Neural crest cell (in vitro differentiated cells): ENCODE measurements around the gene CRB2. TPM values are rescaled to one million over a fixed set of nuclear protein-coding genes. Genes with fewer than 3 reads are reported as not detected.

ENCODE experiments used
- DNase-seq: peaks from one replicate; pipeline ENCODE4 v3.0.0; 2021; ENCODE audit warnings: low read depth, mixed read lengths, low spot score
- H3K27ac Mint-ChIP-seq: one replicate; pipeline ENCODE4 v1.8.0; 2021; ENCODE audit warnings: mild to moderate bottlenecking, mixed read lengths; ENCODE audit not compliant: unreplicated experiment
- H3K27me3 Mint-ChIP-seq: 2 replicates; pipeline ENCODE4 v1.8.0; 2021; ENCODE audit warnings: low read depth, mild to moderate bottlenecking, mixed read lengths
- H3K36me3 Mint-ChIP-seq: 2 replicates; pipeline ENCODE4 v1.8.0; 2021; ENCODE audit warnings: low read depth, mild to moderate bottlenecking, mixed read lengths
- H3K4me1 Mint-ChIP-seq: 2 replicates; pipeline ENCODE4 v1.8.0; 2021; ENCODE audit warnings: mixed read lengths
- H3K4me3 Mint-ChIP-seq: one replicate; pipeline ENCODE4 v1.8.0; 2021; ENCODE audit warnings: mild to moderate bottlenecking, mixed read lengths
- H3K9me3 Mint-ChIP-seq: 2 replicates; pipeline ENCODE4 v1.8.0; 2021; ENCODE audit warnings: mixed read lengths
- total RNA-seq: library from RNA; stranded (reverse); gene quantifications from 2 replicates; pipeline ENCODE4 v1.2.1, GENCODE V29; 2021
- TF ChIP-seq, protein P1 (sequence below): fragments of 200-600 bp; sonication (generic); conservative IDR thresholded peaks from 2 replicates; pipeline ENCODE4 v1.5.0; 2021; ENCODE audit warnings: antibody characterized with exemption, mild to moderate bottlenecking

CRB2 gene
- total RNA-seq, 1 donor from 2014 or later, result 80.5 TPM

DNA sequence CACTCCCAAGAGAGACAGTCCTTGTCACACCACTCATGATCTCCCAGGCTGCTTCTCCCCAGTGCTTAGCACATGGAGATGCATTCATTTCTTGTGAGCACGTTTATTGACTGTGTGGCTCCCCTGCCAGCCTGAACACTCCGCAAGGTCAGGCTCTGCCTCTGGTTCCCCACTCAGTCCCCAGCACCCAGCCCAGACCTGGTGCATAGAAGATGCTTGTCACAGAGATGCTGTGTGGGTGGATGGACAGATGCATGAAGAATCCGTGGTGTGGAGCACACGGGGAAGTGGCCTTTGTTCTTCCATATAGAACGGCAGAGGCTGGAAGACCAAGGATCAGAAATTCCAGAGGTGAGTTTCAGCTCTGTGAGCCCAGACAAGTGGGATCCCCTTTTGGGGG, 13.8 kb upstream of the CRB2 start:
- DNase-seq, result no peak
- no peak overlapping the region for H3K27ac Mint-ChIP-seq
- peaks cover 18% of the 10 kb centered on the region for H3K4me1 Mint-ChIP-seq
- TF ChIP-seq, protein P1, sequence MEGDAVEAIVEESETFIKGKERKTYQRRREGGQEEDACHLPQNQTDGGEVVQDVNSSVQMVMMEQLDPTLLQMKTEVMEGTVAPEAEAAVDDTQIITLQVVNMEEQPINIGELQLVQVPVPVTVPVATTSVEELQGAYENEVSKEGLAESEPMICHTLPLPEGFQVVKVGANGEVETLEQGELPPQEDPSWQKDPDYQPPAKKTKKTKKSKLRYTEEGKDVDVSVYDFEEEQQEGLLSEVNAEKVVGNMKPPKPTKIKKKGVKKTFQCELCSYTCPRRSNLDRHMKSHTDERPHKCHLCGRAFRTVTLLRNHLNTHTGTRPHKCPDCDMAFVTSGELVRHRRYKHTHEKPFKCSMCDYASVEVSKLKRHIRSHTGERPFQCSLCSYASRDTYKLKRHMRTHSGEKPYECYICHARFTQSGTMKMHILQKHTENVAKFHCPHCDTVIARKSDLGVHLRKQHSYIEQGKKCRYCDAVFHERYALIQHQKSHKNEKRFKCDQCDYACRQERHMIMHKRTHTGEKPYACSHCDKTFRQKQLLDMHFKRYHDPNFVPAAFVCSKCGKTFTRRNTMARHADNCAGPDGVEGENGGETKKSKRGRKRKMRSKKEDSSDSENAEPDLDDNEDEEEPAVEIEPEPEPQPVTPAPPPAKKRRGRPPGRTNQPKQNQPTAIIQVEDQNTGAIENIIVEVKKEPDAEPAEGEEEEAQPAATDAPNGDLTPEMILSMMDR, result no peak
- no peaks in the 10 kb centered on the region for H3K9me3 Mint-ChIP-seq
- no peaks in the 10 kb centered on the region for H3K36me3 Mint-ChIP-seq
- no peak overlapping the region for H3K4me3 Mint-ChIP-seq
- no peaks in the 10 kb centered on the region for H3K27me3 Mint-ChIP-seq

DNA sequence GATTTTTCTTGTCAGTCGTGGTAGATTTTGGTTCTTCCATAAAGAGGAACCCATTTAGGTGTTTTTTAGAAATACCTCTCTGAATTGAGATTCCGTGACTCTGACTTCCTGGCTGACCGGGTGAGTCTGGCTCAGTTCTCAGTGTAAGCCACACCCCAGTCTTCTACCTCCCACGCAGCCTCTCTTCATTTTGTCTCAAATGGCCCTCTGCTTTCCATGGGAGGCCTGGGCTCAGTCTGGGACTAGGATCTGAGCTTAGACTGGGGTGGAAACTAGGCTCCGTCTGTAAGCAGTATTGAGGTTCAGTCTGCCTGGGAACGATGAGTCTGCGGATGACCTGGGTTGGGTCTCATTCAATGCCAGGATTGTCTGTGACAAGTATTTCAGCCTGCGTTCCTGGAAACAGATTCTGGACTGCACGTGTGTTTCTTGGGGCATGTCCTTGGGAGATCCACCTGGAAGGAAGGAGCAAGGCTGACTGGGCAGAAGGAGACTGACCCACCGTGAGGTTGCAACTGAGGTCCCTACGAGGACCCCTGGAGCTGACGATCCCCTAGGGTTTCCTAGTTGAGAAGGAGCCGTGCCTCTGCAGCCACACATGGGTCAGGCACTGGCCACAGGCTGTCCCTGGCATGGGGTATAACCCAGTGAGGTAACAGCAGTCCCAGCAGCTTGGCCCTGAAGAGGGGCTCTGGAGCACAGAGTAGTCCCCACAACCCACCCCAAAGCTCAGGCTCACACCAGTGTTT, 12.4 kb upstream of the CRB2 start:
- H3K4me3 Mint-ChIP-seq, result no peak overlapping the region
- H3K27ac Mint-ChIP-seq, result no peak overlapping the region
- no peaks in the 10 kb centered on the region for H3K27me3 Mint-ChIP-seq
- peaks cover 18% of the 10 kb centered on the region for H3K4me1 Mint-ChIP-seq
- no peak for DNase-seq
- no peaks in the 10 kb centered on the region for H3K36me3 Mint-ChIP-seq
- TF ChIP-seq, protein P1, result no peak
- no peaks in the 10 kb centered on the region for H3K9me3 Mint-ChIP-seq

DNA sequence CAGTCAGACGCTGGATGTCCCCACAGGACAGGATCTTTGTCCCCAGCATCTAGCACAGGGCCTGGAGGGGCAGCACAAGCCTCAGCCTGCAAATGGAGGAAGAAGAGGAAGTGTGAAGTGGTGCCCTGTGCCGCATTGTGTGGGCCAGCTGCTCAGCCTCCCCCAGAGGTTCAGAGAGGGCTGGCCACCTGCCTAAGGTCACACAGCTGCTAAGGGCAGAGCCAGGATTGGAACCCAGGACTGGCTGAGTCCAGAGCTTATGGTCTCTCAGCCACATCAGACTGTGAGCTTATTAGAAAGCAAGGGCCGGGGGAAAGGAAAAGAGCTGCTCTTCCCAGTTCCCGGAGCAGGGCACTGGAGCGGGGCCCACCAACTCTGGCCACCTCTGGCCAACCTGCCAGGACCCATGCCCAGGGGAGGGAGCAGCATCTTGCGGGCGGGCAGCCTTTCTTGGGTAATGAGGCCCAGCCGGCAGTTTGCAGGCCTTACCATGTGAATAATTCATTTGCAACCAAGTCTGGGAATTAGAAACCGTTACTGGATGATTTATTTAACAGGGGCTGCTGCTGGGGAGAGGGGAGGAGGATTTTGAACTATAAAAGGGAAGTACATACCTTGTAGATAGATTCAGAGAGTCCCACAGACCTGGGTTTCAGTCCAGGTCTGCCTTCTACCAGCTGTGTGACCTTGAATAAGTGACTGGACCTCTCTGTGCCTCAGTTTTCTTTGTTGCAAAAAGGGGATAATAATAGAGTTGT, 11.6 kb upstream of the CRB2 start:
- TF ChIP-seq, protein P1, result no peak
- Mint-ChIP-seq H3K9me3 (no peaks in the 10 kb centered on the region), H3K36me3 (no peaks in the 10 kb centered on the region), H3K27ac (no peak overlapping the region), H3K4me3 (no peak overlapping the region), H3K4me1 (peaks cover 18% of the 10 kb centered on the region), H3K27me3 (no peaks in the 10 kb centered on the region)
- DNase-seq, result no peak

DNA sequence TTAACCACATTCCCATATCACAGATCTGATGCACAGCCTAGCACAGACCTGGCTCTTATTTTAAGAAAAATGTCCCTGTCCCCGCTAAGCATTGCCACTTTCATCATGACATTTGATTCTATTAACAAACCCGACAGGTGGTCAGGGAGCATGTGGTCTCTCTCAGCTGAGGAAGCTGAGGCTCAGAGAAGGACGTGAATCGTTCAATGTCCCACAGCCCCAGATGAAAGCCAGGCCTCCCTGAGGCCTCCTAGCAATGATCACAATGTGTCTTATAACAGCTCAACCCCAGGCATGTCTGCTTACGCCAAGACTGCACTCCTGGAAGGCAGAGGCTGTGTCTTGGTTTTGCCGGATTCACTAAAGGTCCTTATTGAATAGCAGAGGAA, 10.4 kb upstream of the CRB2 start:
- no peak overlapping the region for H3K27ac Mint-ChIP-seq
- H3K4me1 Mint-ChIP-seq, result peaks cover 8% of the 10 kb centered on the region
- H3K36me3 Mint-ChIP-seq, result no peaks in the 10 kb centered on the region
- no peaks in the 10 kb centered on the region for H3K9me3 Mint-ChIP-seq
- H3K4me3 Mint-ChIP-seq, result no peak overlapping the region
- peaks cover 8% of the 10 kb centered on the region for H3K27me3 Mint-ChIP-seq
- TF ChIP-seq, protein P1, result no peak
- no peak for DNase-seq

DNA sequence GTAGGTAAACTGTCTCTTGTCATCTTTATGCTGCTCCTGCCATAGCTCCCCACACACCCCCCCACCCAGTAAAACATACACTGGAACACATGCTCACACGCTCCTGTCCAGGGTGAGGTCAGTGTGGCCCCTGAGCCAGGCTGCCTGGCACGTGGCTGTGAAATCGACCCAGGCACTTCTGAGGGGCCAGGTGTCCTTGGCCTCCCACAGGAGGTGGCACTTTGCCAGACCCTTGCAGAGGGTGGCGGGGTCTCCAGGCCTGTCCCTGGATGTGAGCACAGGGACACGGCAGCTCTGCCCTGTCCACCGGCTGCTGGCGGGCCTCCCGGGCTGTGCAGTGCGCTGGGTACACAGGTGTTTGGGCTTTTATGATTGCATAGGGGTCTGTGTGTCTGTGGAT, 10.0 kb upstream of the CRB2 start:
- peaks cover 3% of the 10 kb centered on the region for H3K4me1 Mint-ChIP-seq
- peaks cover 13% of the 10 kb centered on the region for H3K27me3 Mint-ChIP-seq
- H3K36me3 Mint-ChIP-seq, result no peaks in the 10 kb centered on the region
- H3K4me3 Mint-ChIP-seq, result no peak overlapping the region
- H3K9me3 Mint-ChIP-seq, result no peaks in the 10 kb centered on the region
- no peak overlapping the region for H3K27ac Mint-ChIP-seq
- TF ChIP-seq, protein P1, result no peak
- no peak for DNase-seq
